HepG2 (cell line): ENCODE measurements around the gene CAMSAP3. TPM values are rescaled to one million over a fixed set of nuclear protein-coding genes. Genes with fewer than 3 reads are reported as not detected.

ENCODE experiments used
- ARID5B ChIP-seq: IDR thresholded peaks from 2 replicates; pipeline ENCODE4 v1.4.0; 2020; ENCODE audit warnings: mild to moderate bottlenecking, missing genetic modification reagents
- FOXJ3 ChIP-seq: sonication (generic); formaldehyde crosslinking; IDR thresholded peaks from 2 replicates; pipeline ENCODE4 v1.4.0; 2020; ENCODE audit warnings: missing genetic modification reagents, mild to moderate bottlenecking, borderline replicate concordance
- KDM2A ChIP-seq: sonication (generic); formaldehyde crosslinking; IDR thresholded peaks from 2 replicates; pipeline ENCODE4 v1.4.0; 2020; ENCODE audit warnings: low read depth, missing genetic modification reagents, borderline replicate concordance
- KLF16 ChIP-seq, 2 experiments: sonication (generic) in 1 of 2; formaldehyde crosslinking in 1 of 2; IDR thresholded peaks; 2 replicates each; pipeline versions ENCODE4 v1.6.1 to v1.8.0; 2016 to 2023; ENCODE audit warnings: missing genetic modification reagents in 2 of 2, missing compliant biosample characterization in 1 of 2
- NCOR1 ChIP-seq: fragments of 200-600 bp; sonication (generic); IDR thresholded peaks from 2 replicates; pipeline ENCODE4 v1.7.0; 2017; ENCODE audit warnings: antibody characterized with exemption, low read length, borderline replicate concordance
- PAX8 ChIP-seq: sonication (generic); formaldehyde crosslinking; IDR thresholded peaks from 2 replicates; pipeline ENCODE4 v1.8.0; 2022; ENCODE audit warnings: mild to moderate bottlenecking, missing genetic modification reagents, borderline replicate concordance
- PAXIP1 ChIP-seq: sonication (generic); formaldehyde crosslinking; conservative IDR thresholded peaks from 2 replicates; pipeline ENCODE4 v1.4.0; 2020; ENCODE audit warnings: mild to moderate bottlenecking, missing genetic modification reagents, moderate library complexity
- SALL2 ChIP-seq: sonication (generic); formaldehyde crosslinking; IDR thresholded peaks from 2 replicates; pipeline ENCODE4 v1.8.1; 2023; ENCODE audit warnings: mild to moderate bottlenecking, missing genetic modification reagents, inconsistent platforms
- SAP130 ChIP-seq: IDR thresholded peaks from 2 replicates; pipeline ENCODE4 v1.6.1; 2016; ENCODE audit warnings: low read depth
- SP1 ChIP-seq, 2 experiments: fragments of 450-650 bp in 1 of 2; sonication (generic) in 1 of 2; formaldehyde crosslinking in 1 of 2; IDR thresholded peaks; 2 replicates each; pipeline versions ENCODE4 v1.4.0 to v1.6.1; 2016 to 2020; ENCODE audit warnings: missing genetic modification reagents in 1 of 2
- SP5 ChIP-seq: IDR thresholded peaks from 2 replicates; pipeline ENCODE4 v1.6.1; 2016; ENCODE audit warnings: low read depth, borderline replicate concordance
- ZC3H4 ChIP-seq: sonication (generic); formaldehyde crosslinking; IDR thresholded peaks from 2 replicates; pipeline ENCODE4 v1.4.0; 2020; ENCODE audit warnings: missing genetic modification reagents, borderline replicate concordance
- ZNF160 ChIP-seq: sonication (generic); formaldehyde crosslinking; IDR thresholded peaks from 2 replicates; pipeline ENCODE4 v1.8.0; 2022; ENCODE audit warnings: mild to moderate bottlenecking, inconsistent platforms, missing genetic modification reagents
- ZNF225 ChIP-seq: sonication (generic); formaldehyde crosslinking; IDR thresholded peaks from 2 replicates; pipeline ENCODE4 v1.4.0; 2020; ENCODE audit warnings: mild to moderate bottlenecking, missing genetic modification reagents
- ZNF264 ChIP-seq: sonication (generic); formaldehyde crosslinking; IDR thresholded peaks from 2 replicates; pipeline ENCODE4 v1.4.0; 2020; ENCODE audit warnings: missing genetic modification reagents
- ZNF501 ChIP-seq: sonication (generic); formaldehyde crosslinking; IDR thresholded peaks from 2 replicates; pipeline ENCODE4 v1.5.1; 2020; ENCODE audit warnings: mild to moderate bottlenecking, moderate library complexity, missing genetic modification reagents
- ZNF607 ChIP-seq: sonication (generic); formaldehyde crosslinking; IDR thresholded peaks from 2 replicates; pipeline ENCODE4 v1.5.1; 2020; ENCODE audit warnings: missing genetic modification reagents, mild to moderate bottlenecking, borderline replicate concordance
- ZNF644 ChIP-seq: IDR thresholded peaks from 2 replicates; pipeline ENCODE4 v1.6.1; 2016; ENCODE audit warnings: low read depth
- ZSCAN25 ChIP-seq: sonication (generic); formaldehyde crosslinking; IDR thresholded peaks from 2 replicates; pipeline ENCODE4 v1.8.0; 2022; ENCODE audit warnings: mild to moderate bottlenecking, missing genetic modification reagents
- polyA plus RNA-seq, 8 experiments: library from polyadenylated mRNA; depleted of rRNA in 3 of 8; stranded (reverse) in 7 of 8; unstranded in 1 of 8; fragments of >200 nt; fragmentation: Illumina TruSeq in 4 of 8; extraction: Trizol in 4 of 8; gene quantifications; 2 replicates each; pipeline versions ENCODE4 v1.2.1 to v1.2.3, GENCODE V29; 2011 to 2016; ENCODE audit warnings: low read depth in 4 of 8, missing spikeins in 1 of 8, mixed read lengths in 1 of 8; ENCODE audit not compliant: insufficient read depth in 1 of 8
- total RNA-seq, 5 experiments: library from RNA; depleted of rRNA; stranded (reverse); fragments of >200 nt; fragmentation: Illumina TruSeq; extraction: Trizol; gene quantifications; 2 replicates each; pipeline ENCODE4 v1.2.3, GENCODE V29; 2016; ENCODE audit warnings: low read depth in 1 of 5
- TF ChIP-seq, protein P1 (sequence below): sonication (generic); formaldehyde crosslinking; IDR thresholded peaks from 2 replicates; pipeline ENCODE4 v1.4.0; 2020; ENCODE audit warnings: missing genetic modification reagents

CAMSAP3 gene
- total and polyA plus RNA-seq, 2 of the 13 experiments (the other 11 are each of a cell fraction or from before 2014, with no cell fraction given): 10.8 to 11.8 TPM

GRCh38 chr19:7595466-7596133 is at the start of gene CAMSAP3 (continued):
- TF ChIP-seq, protein P1, sequence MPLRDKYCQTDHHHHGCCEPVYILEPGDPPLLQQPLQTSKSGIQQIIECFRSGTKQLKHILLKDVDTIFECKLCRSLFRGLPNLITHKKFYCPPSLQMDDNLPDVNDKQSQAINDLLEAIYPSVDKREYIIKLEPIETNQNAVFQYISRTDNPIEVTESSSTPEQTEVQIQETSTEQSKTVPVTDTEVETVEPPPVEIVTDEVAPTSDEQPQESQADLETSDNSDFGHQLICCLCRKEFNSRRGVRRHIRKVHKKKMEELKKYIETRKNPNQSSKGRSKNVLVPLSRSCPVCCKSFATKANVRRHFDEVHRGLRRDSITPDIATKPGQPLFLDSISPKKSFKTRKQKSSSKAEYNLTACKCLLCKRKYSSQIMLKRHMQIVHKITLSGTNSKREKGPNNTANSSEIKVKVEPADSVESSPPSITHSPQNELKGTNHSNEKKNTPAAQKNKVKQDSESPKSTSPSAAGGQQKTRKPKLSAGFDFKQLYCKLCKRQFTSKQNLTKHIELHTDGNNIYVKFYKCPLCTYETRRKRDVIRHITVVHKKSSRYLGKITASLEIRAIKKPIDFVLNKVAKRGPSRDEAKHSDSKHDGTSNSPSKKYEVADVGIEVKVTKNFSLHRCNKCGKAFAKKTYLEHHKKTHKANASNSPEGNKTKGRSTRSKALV: peak; percentile 61; the same call in 1 of the 2 replicates
- TF ChIP-seq NCOR1 (peak; percentile 29; the same call in 1 of the 2 replicates), PAX8 (CRISPR knock-in tag) (no peak), ZNF160 (CRISPR knock-in tag) (0 out of 2 replicates have a peak, but pooled peaks have one; percentile 12), ZNF264 (no peak), ZNF644 (CRISPR knock-in tag) (no peak), ZNF225 (CRISPR knock-in tag) (no peak), ZSCAN25 (CRISPR knock-in tag) (peak; percentile 89), ZC3H4 (no peak), PAXIP1 (CRISPR knock-in tag) (peak; percentile 58), KLF16 (CRISPR knock-in tag; IDR thresholded peaks at IDR 0.05) (0 out of 4 replicates have a peak, but pooled peaks of 1 of the 2 experiments have one; percentile 47), SAP130 (CRISPR knock-in tag) (peak; percentile 62), SP1 (IDR thresholded peaks at IDR 0.05) (no peak), SP1 (CRISPR knock-in tag; IDR thresholded peaks at IDR 0.05) (peak; percentile 42; the same call in 1 of the 2 replicates), ZNF607 (CRISPR knock-in tag) (no peak), FOXJ3 (CRISPR knock-in tag) (no peak), KDM2A (peak; percentile 46; the same call in 1 of the 2 replicates), SP5 (CRISPR knock-in tag) (peak; percentile 57; the same call in 1 of the 2 replicates), SALL2 (CRISPR knock-in tag) (no peak), ARID5B (peak; percentile 42; the same call in 1 of the 2 replicates), ZNF501 (CRISPR knock-in tag) (no peak)
